Esophagus squamous epithelium (tissue), 4 donors: ENCODE results near the gene TRAF2.

Experiments used
- POLR2A ChIP-seq, 4 donors: fragments of 450-650 bp; IDR thresholded peaks; one replicate each; pipeline ENCODE4 v1.6.1; 2017; ENCODE audit warnings: antibody characterized with exemption in 4 of 4, mild to moderate bottlenecking in 4 of 4, moderate library complexity in 3 of 4
- TF ChIP-seq, protein P1 (sequence below), 6 experiments: fragments of 450-650 bp in 4 of 6; fragments of 200-600 bp in 2 of 6; sonication (generic) in 2 of 6; IDR thresholded peaks; one replicate each; pipeline ENCODE4 v1.5.1; 2016 to 2019; ENCODE audit warnings: antibody characterized with exemption in 6 of 6, mild to moderate bottlenecking in 4 of 6, moderate library complexity in 4 of 6

DNA sequence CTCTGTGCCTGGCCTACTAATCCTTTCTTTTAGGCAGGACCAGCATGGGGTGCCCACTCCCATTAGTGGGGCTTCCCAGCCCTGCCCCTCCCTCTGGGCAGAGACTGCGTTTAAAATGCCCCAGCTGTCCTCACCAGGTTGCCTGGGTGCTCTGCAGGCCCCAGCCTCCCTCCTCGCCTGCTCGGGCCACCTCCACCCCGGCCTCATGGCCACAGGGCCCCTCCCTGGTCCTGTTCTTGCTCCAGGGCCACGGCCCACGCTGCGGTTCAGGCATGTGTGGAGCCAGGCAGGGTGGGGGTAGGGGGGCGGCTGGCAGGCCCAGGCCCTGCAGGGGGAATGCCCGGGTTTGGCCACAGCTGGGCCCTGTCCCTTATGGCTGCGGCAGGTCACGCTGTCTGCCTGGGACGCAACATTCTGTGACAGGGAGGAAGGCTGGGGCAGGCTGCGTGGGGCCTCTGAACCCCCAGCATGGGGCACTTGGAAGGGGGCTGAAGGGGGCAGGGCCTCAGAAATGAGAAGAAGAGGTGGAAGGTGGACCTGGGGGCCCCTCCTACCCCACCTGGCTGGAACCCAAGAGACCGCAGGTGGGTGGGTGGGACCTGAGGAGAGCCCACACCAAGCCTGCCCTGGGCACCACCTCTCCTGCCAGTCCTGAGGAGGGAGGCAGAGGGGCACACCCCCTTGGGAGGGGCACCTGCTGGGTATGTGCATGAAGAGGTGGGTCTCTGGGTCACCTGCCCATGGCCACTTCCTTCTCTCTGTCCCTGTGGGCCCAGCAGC lies 65.4 kb downstream of the TRAF2 start, which contains the start of gene LCN12:
- TF ChIP-seq, protein P1, sequence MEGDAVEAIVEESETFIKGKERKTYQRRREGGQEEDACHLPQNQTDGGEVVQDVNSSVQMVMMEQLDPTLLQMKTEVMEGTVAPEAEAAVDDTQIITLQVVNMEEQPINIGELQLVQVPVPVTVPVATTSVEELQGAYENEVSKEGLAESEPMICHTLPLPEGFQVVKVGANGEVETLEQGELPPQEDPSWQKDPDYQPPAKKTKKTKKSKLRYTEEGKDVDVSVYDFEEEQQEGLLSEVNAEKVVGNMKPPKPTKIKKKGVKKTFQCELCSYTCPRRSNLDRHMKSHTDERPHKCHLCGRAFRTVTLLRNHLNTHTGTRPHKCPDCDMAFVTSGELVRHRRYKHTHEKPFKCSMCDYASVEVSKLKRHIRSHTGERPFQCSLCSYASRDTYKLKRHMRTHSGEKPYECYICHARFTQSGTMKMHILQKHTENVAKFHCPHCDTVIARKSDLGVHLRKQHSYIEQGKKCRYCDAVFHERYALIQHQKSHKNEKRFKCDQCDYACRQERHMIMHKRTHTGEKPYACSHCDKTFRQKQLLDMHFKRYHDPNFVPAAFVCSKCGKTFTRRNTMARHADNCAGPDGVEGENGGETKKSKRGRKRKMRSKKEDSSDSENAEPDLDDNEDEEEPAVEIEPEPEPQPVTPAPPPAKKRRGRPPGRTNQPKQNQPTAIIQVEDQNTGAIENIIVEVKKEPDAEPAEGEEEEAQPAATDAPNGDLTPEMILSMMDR (IDR thresholded peaks at IDR 0.05): no peak
- no peak for TF ChIP-seq POLR2A (IDR thresholded peaks at IDR 0.05)
